GM18526 (cell line): ENCODE results near the gene CTU2.
A peak's percentile ranks its signal among the peaks of the same experiment; 100 is the strongest.

Source experiments
- POLR2A ChIP-seq: IDR thresholded peaks from 3 replicates; pipeline ENCODE4 v1.6.1; 2011; ENCODE audit not compliant: insufficient read length; ENCODE audit errors: extremely low read depth

The CTU2 gene

DNA sequence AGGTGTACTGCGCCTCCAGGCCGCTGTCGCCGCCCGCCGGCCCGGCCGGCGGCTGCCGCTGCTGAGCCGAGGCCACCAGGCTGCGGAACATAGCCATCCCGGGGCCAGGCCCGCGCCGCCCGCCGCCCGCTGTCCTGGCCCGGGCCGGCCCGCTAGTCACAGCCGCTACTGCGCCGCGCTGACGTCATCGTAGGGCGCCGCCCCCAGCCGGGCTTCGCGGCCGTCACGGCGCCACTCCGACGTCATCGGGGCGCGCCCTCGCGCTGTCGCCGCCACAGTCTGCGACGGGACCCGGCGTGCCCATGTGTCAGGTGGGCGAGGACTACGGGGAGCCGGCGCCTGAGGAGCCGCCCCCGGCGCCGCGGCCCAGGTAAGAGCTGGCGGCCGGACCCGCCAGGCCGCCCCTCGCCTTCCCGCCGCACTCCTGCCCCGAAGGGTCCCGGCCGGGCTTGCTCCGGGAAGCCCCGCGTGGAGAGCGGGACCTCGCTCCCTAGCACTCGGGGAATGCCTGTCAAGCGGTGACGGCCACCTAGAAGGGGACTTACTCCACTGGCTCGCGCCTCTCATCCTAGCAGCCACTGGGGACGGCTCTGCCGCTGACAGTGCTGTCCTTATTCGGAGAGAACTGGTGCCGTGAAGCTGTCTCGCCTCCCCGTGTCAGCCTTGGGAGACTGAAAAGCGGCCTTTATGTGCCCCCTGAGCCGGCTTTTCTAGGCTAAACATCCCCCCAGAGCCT, at the start of gene CTU2, which contains the start of gene RNF166:
CTU2 (plus strand) TSS at position 275 of the 736 bp plus-strand sequence; CDS start at position 303, 28 bp downstream.
RNF166 (minus strand) TSS at position 180 of the 736 bp plus-strand sequence; CDS start at position 97, 83 bp downstream.
- TF ChIP-seq POLR2A: peak; percentile 70

GRCh38 chr16:88657371-88657770, 48.9 kb upstream of the CTU2 start:
- TF ChIP-seq POLR2A: no peak

DNA sequence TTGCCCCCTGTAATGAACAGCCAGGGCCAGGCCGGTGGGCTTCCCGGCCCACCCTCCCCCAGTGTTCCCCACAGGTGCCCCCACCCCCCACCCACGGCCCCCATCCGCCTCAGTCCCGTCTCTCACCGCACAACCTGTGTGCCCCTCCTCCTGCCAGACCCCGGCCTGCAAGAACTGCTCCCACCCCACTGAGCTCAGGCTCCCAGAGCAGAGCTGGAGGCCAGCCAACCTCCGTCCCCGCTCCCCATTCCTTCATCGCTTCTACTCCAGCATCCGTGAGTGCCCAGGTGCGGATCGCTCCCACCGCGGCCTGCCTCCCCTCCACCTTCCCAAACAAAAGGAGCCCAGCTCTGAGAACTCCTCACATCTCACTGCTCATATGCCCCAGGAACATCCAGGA, 47.6 kb upstream of the CTU2 start:
- no peak for TF ChIP-seq POLR2A

- TF ChIP-seq POLR2A: no peak
Measured at GRCh38 chr16:88659160-88659559, 47.1 kb upstream of the CTU2 start.

DNA sequence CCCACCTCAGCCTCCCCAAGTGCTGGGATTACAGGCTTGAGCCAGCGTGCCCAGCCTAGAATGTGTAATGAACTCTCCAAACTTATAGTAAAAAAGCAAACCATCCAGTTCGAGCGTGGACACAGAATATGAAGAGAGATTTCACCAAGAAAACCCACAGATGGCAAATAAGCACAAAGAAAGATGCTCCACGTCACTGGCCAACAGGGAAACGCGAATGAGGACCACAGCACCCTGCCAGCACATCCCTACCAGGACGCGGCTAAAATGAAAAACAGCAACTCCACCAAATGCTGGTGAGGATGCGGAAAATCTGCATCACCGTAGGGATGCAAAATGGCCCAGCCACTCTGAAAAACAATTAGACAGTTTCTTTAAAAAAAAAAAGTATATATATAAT, 44.8 kb upstream of the CTU2 start:
- no peak for TF ChIP-seq POLR2A

DNA sequence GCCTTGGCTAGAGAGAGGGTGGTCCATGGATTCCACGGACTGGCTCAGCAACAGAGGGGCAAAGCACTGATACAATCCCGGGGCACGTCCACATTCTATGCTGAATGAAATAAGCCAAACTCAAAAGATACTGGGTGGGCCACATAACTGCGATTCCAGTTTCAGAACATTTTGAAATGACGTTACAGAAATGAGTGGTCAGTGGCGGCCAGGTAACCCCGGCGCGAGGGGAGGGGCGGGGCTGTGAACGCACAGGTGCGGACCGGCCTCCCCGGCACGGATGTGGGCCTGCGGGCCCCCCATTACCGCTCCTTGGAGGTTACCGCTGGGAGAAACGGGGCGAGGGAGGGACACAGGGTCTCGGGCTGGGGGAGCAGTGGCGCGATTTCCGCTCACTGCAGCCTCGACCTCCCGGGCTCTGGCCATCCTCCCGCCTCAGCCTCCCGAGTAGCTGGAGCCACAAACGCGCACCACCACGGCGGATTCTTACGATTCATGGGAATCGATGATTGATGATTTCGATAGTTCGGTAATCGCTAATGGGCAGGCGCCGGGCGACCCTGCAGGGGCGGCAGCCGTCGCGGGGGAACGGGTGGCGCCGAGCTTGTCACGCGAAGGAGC, 44.0 kb upstream of the CTU2 start:
- TF ChIP-seq POLR2A: no peak

GRCh38 chr16:88662843-88663606, 43.3 kb upstream of the CTU2 start, which contains the start of gene MVD:
Gene MVD (minus strand): TSS chr16:88663091. CDS start chr16:88663080, 11 bp downstream.
- TF ChIP-seq POLR2A: peak; percentile 92

DNA sequence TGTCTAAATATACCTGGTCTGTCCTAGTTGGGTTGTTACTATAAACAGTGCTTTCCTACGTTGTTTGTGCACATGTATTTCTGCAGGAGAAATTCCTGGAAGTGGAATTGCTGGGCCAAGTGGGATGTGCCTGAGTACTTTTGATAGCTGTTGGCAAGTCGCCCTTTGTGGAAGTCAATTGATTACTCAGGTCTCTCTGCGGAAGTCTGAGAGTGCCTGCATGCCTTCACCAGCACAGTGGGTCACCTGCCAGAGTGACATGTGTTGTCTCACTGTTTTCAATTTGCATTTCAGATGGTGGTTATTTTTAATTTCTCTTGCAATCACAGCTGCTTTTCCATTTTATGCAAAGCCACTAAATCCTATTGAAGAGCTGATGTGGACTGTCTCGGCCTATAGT, 41.2 kb upstream of the CTU2 start:
- no peak for TF ChIP-seq POLR2A

- TF ChIP-seq POLR2A: no peak
Measured at GRCh38 chr16:88665570-88665969, 40.7 kb upstream of the CTU2 start.

GRCh38 chr16:88667461-88667860, 38.8 kb upstream of the CTU2 start:
- no peak for TF ChIP-seq POLR2A

DNA sequence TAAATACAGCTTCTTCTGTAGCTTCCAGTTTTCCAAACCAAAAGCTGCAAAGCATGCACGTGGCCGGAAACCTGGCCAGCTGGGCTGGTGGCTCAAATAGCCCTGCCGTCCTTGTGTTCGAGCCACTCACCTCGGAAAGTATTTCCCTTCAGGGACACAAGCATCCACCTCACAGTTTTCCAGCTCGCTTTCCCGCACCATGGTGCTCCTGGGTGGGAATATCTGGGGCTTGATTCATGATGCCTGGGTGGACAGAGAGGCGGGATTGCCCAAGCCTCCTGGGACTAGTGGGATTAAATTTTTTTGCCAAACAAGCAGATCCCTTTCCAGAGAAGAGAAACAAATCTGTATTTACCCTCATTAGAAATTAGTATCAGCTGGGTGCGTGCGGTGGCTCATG, 36.3 kb upstream of the CTU2 start:
- TF ChIP-seq POLR2A: no peak

GRCh38 chr16:88671806-88672205, 34.5 kb upstream of the CTU2 start:
- no peak for TF ChIP-seq POLR2A

DNA sequence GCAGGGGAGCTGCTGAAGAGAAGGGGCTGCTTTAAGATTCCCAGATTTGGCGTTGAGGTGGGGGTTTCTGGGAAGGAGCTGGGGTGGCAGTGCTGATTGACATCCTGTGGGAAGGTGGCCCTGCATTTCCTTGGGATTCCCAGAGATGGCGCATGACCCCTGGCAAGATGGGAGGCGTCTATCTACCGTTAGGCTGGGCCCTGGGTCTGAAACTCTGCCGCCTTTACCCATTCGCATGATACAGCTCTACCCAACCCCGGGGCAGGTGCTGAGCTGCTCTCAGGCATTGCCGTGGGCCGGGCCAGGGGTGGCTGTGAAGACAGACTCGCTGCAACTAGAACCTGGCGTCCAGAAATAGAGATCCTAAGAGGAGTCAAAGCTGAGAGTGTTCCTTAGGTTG, 33.5 kb upstream of the CTU2 start:
- TF ChIP-seq POLR2A: no peak

DNA sequence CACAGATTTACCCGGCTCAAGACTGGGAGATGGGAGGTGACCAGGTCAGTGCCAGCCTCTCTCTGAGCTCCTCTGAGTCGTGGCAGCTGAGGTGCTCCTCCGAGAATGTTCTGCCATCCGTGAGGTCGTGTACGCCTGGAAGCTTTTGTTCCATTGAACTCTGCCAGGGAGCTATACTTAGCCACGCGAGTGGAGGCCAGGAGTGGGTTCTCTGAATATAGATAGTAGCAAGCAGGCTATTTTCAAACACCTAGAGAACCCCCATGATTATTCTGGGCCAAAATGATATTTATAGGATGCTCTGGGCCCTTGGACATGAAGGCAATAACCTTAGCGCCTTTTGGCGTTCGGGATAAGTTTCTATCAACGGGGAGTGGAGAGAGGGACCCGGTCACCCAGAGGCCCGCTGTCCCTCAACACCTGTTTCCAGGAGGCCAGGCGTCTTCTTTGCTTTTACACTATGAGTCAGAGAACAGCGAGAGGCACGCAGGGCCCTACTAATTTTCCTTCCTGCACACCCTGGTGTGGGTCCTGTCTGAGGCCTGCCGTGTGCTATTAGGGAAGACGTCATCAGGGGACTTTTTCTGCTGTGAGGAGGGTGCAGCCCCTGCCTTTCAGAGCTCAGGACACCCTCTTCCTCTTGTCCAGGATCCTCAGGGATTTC, 32.5 kb upstream of the CTU2 start:
- TF ChIP-seq POLR2A: no peak
